GM12892 (cell line): ENCODE data around the gene TXNDC17.

Experiments
- POLR2A ChIP-seq: IDR thresholded peaks from 2 replicates; pipeline ENCODE4 v1.6.1; 2011; ENCODE audit warnings: low read depth, low read length, control low read depth
- POLR2AphosphoS5 ChIP-seq: IDR thresholded peaks from 2 replicates; pipeline ENCODE4 v1.6.1; 2011; ENCODE audit warnings: low read depth, low read length, control low read depth

- TF ChIP-seq POLR2AphosphoS5 (no peak), POLR2A (no peak)
Observed at GRCh38 chr17:6684881-6685767, 44.3 kb downstream of the TXNDC17 start.
